Caco-2 (cell line): Measurements from ENCODE around the gene ARHGEF6. TPM values are rescaled to one million over a fixed set of nuclear protein-coding genes. Genes with fewer than 3 reads are reported as not detected.

Source experiments
- BruUV-seq: library from RNA; stranded (reverse); fragments of 400-500 nt; replicated peaks from 2 replicates; lab custom pipeline; 2021; lab: Mats Ljungman, UMichigan
- CTCF ChIA-PET: fragments of 300-600 bp; sonication (Branson Sonifier 250); formaldehyde crosslinking; loops from one replicate; lab custom pipeline; 2022; ENCODE audit warnings: antibody characterized with exemption; lab: Charles Lee
- POLR2A ChIA-PET: fragments of 300-600 bp; sonication (Branson Sonifier 250); formaldehyde crosslinking; loops from one replicate; lab custom pipeline; 2022; ENCODE audit warnings: antibody characterized with exemption; lab: Charles Lee
- DNase-seq, 2 experiments: peaks; one replicate each; pipeline versions ENCODE4 v3.0.0 to v3.0.0-alpha.2; 2020 to 2022
- H3K27me3 ChIP-seq: replicated peaks from 2 replicates; pipeline ENCODE4 v1.6.0; 2011; ENCODE audit warnings: low read length; ENCODE audit not compliant: control insufficient read depth, insufficient read depth
- H3K36me3 ChIP-seq: 2 replicates; pipeline ENCODE4 v1.5.1; 2011; ENCODE audit warnings: low read length; ENCODE audit not compliant: control insufficient read depth, insufficient read depth
- H3K4me1 ChIP-seq: fragments of 250-450 bp; sonication (Bioruptor Pico); 2 replicates; pipeline ENCODE4 v1.5.1; 2020; ENCODE audit warnings: mild to moderate bottlenecking
- H3K4me3 ChIP-seq: 2 replicates; pipeline ENCODE4 v1.5.1; 2011; ENCODE audit warnings: low read depth, mild to moderate bottlenecking, control low read depth, low read length
- H3K9me3 ChIP-seq: fragments of 250-450 bp; sonication (Bioruptor Pico); 2 replicates; pipeline ENCODE4 v1.5.1; 2020; ENCODE audit warnings: mild to moderate bottlenecking, moderate library complexity
- H3K27ac Mint-ChIP-seq: one replicate; pipeline ENCODE4 v1.8.0; 2022; ENCODE audit warnings: mixed read lengths; ENCODE audit not compliant: unreplicated experiment
- H3K27me3 Mint-ChIP-seq: one replicate; pipeline ENCODE4 v1.8.0; 2022; ENCODE audit warnings: mixed read lengths; ENCODE audit not compliant: insufficient read depth, unreplicated experiment
- H3K36me3 Mint-ChIP-seq: one replicate; pipeline ENCODE4 v1.8.0; 2022; ENCODE audit warnings: mild to moderate bottlenecking, mixed read lengths; ENCODE audit not compliant: insufficient read depth, unreplicated experiment
- H3K4me1 Mint-ChIP-seq: one replicate; pipeline ENCODE4 v1.8.0; 2022; ENCODE audit warnings: low read depth, mixed read lengths; ENCODE audit not compliant: unreplicated experiment
- H3K4me3 Mint-ChIP-seq: one replicate; pipeline ENCODE4 v1.8.0; 2022; ENCODE audit warnings: mild to moderate bottlenecking, moderate library complexity, mixed read lengths; ENCODE audit not compliant: unreplicated experiment
- H3K9me3 Mint-ChIP-seq: one replicate; pipeline ENCODE4 v1.8.0; 2022; ENCODE audit warnings: mixed read lengths; ENCODE audit not compliant: unreplicated experiment
- intact Hi-C: fragments of 100-400 bp; cut with micrococcal nuclease; formaldehyde crosslinking; loops from one replicate; pipeline ENCODE4 v1.10.0; 2022; ENCODE audit not compliant: unreplicated experiment
- total RNA-seq: library from RNA; stranded (reverse); gene quantifications from 2 replicates; pipeline ENCODE4 v1.2.3, GENCODE V29; 2022
- TF ChIP-seq, protein P1 (sequence below), 2 experiments: fragments of 200-600 bp in 1 of 2; IDR thresholded peaks; 1 replicate in 1 of 2; 2 replicates in 1 of 2; pipeline versions ENCODE4 v1.5.1 to v1.8.0; 2011 to 2022; ENCODE audit warnings: antibody characterized with exemption in 1 of 2, control low read depth in 1 of 2, inconsistent platforms in 1 of 2, low read depth in 1 of 2, low read length in 1 of 2, mild to moderate bottlenecking in 1 of 2, moderate library complexity in 1 of 2; ENCODE audit not compliant: insufficient read depth in 1 of 2, severe bottlenecking in 1 of 2, unreplicated experiment in 1 of 2

Gene ARHGEF6
- total RNA-seq, 1 experiment from 2014 or later: not detected

GRCh38 chrX:136827026-136827425 lies 46.3 kb upstream of the ARHGEF6 start:
- no peak overlapping the region for H3K4me3 Mint-ChIP-seq
- TF ChIP-seq, protein P1, sequence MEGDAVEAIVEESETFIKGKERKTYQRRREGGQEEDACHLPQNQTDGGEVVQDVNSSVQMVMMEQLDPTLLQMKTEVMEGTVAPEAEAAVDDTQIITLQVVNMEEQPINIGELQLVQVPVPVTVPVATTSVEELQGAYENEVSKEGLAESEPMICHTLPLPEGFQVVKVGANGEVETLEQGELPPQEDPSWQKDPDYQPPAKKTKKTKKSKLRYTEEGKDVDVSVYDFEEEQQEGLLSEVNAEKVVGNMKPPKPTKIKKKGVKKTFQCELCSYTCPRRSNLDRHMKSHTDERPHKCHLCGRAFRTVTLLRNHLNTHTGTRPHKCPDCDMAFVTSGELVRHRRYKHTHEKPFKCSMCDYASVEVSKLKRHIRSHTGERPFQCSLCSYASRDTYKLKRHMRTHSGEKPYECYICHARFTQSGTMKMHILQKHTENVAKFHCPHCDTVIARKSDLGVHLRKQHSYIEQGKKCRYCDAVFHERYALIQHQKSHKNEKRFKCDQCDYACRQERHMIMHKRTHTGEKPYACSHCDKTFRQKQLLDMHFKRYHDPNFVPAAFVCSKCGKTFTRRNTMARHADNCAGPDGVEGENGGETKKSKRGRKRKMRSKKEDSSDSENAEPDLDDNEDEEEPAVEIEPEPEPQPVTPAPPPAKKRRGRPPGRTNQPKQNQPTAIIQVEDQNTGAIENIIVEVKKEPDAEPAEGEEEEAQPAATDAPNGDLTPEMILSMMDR (IDR thresholded peaks at IDR 0.05; ENCODE audit: insufficient read depth in 1 of 2, low read depth in 1 of 2, low read length in 1 of 2, severe bottlenecking in 1 of 2, unreplicated experiment in 1 of 2): no peak
- no peaks in the 10 kb centered on the region for H3K27me3 ChIP-seq
- DNase-seq: no peak
- no peaks in the 10 kb centered on the region for H3K9me3 ChIP-seq
- H3K36me3 ChIP-seq: no peaks in the 10 kb centered on the region
- BruUV-seq: no TSS peak
- H3K4me3 ChIP-seq: no peak overlapping the region
- no peak overlapping the region for H3K27ac Mint-ChIP-seq
- no peaks in the 10 kb centered on the region for H3K4me1 Mint-ChIP-seq
- H3K4me1 ChIP-seq: no peaks in the 10 kb centered on the region
- ChIA-PET CTCF (no interaction called here), POLR2A (no interaction called here)
- no peaks in the 10 kb centered on the region for H3K36me3 Mint-ChIP-seq
- H3K9me3 Mint-ChIP-seq: no peaks in the 10 kb centered on the region
- intact Hi-C loops: no loop called here
- H3K27me3 Mint-ChIP-seq: no peaks in the 10 kb centered on the region

GRCh38 chrX:136825771-136826170 lies 45.0 kb upstream of the ARHGEF6 start:
- no peak for DNase-seq
- no peak overlapping the region for H3K27ac Mint-ChIP-seq
- no peaks in the 10 kb centered on the region for H3K27me3 Mint-ChIP-seq
- H3K36me3 Mint-ChIP-seq: no peaks in the 10 kb centered on the region
- H3K4me1 Mint-ChIP-seq: no peaks in the 10 kb centered on the region
- TF ChIP-seq, protein P1 (IDR thresholded peaks at IDR 0.05; ENCODE audit: insufficient read depth in 1 of 2, low read depth in 1 of 2, low read length in 1 of 2, severe bottlenecking in 1 of 2, unreplicated experiment in 1 of 2): no peak
- BruUV-seq: no TSS peak
- Histone ChIP-seq H3K27me3 (no peaks in the 10 kb centered on the region), H3K36me3 (no peaks in the 10 kb centered on the region), H3K4me1 (no peaks in the 10 kb centered on the region), H3K4me3 (no peak overlapping the region), H3K9me3 (no peaks in the 10 kb centered on the region)
- intact Hi-C loops: no loop called here
- CTCF ChIA-PET: no interaction called here
- no peaks in the 10 kb centered on the region for H3K9me3 Mint-ChIP-seq
- H3K4me3 Mint-ChIP-seq: no peak overlapping the region
- POLR2A ChIA-PET: no interaction called here

DNA sequence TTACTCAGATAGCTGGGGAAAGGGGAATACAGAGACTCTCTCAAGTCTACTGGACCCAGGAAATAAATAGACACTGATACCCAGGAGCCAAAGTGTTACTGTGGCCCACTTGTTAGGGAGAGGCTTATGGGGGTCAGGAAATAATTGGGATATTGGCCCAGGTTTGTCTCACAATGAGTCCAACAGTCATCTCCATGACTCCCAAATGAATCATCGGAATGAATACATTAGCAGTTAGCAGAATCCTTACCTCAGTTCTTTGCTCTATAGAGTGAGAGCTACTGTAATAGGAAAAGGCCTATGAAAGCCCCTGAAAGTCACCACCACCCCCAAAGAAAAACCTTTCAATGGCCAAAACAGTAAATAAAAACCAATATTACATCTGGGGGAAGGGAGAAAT lies 42.4 kb upstream of the ARHGEF6 start:
- Histone ChIP-seq H3K27me3 (no peaks in the 10 kb centered on the region), H3K4me1 (no peaks in the 10 kb centered on the region), H3K4me3 (no peak overlapping the region), H3K9me3 (no peaks in the 10 kb centered on the region), H3K36me3 (no peaks in the 10 kb centered on the region)
- Mint-ChIP-seq H3K9me3 (no peaks in the 10 kb centered on the region), H3K27me3 (no peaks in the 10 kb centered on the region), H3K4me1 (no peaks in the 10 kb centered on the region), H3K4me3 (no peak overlapping the region), H3K36me3 (no peaks in the 10 kb centered on the region), H3K27ac (no peak overlapping the region)
- ChIA-PET CTCF (no interaction called here), POLR2A (interaction anchor here (0.6 kb wide), 1 partner anchor 404 kb away, joined by 3 read pairs; no protein-coding TSS in a partner anchor)
- no peak for DNase-seq
- intact Hi-C loops: no loop called here
- no TSS peak for BruUV-seq
- TF ChIP-seq, protein P1 (IDR thresholded peaks at IDR 0.05; ENCODE audit: insufficient read depth in 1 of 2, low read depth in 1 of 2, low read length in 1 of 2, severe bottlenecking in 1 of 2, unreplicated experiment in 1 of 2): no peak
